A673 (cell line): Measurements from ENCODE around the gene TBL3. TPM values are rescaled to one million over a fixed set of nuclear protein-coding genes. Genes with fewer than 3 reads are reported as not detected.

Source experiments
- BruUV-seq: library from RNA; stranded (reverse); fragments of 400-500 nt; replicated peaks from 2 replicates; lab custom pipeline; 2021; lab: Mats Ljungman, UMichigan
- CTCF ChIA-PET: fragments of 300-600 bp; sonication (Branson Sonifier 250); formaldehyde crosslinking; loops from one replicate; lab custom pipeline; 2022; ENCODE audit warnings: antibody characterized with exemption; lab: Charles Lee
- POLR2A ChIA-PET: fragments of 300-600 bp; sonication (Branson Sonifier 250); formaldehyde crosslinking; loops from one replicate; lab custom pipeline; 2022; ENCODE audit warnings: antibody characterized with exemption; ENCODE audit not compliant: low non-redundant PET; lab: Charles Lee
- DNase-seq: peaks from one replicate; pipeline ENCODE4 v3.0.0-alpha.2; 2015; ENCODE audit warnings: low spot score
- H3K27ac ChIP-seq: fragments of 200-600 bp; sonication (generic); 2 replicates; pipeline ENCODE4 v1.5.1; 2016; ENCODE audit warnings: mixed run types, low read depth, mild to moderate bottlenecking, mixed read lengths, antibody characterized with exemption, low read length; ENCODE audit not compliant: poor library complexity, severe bottlenecking
- H3K27me3 ChIP-seq: fragments of 200-600 bp; sonication (generic); replicated peaks from 2 replicates; pipeline ENCODE4 v1.6.1; 2017; ENCODE audit warnings: mixed run types, low read depth, mild to moderate bottlenecking, mixed read lengths, antibody characterized with exemption, low read length; ENCODE audit not compliant: insufficient read depth, poor library complexity
- H3K36me3 ChIP-seq: fragments of 200-600 bp; sonication (generic); 2 replicates; pipeline ENCODE4 v1.6.1; 2016; ENCODE audit warnings: mixed run types, mild to moderate bottlenecking, mixed read lengths, antibody characterized with exemption, low read length; ENCODE audit not compliant: insufficient read depth, poor library complexity, severe bottlenecking
- H3K4me1 ChIP-seq: fragments of 200-600 bp; sonication (generic); 2 replicates; pipeline ENCODE4 v1.6.1; 2017; ENCODE audit warnings: mixed run types, mild to moderate bottlenecking, mixed read lengths, antibody characterized with exemption, low read length; ENCODE audit not compliant: insufficient read depth, poor library complexity, severe bottlenecking
- H3K4me3 ChIP-seq: fragments of 200-600 bp; sonication (generic); 2 replicates; pipeline ENCODE4 v1.5.1; 2016; ENCODE audit warnings: low read depth, mixed run types, mild to moderate bottlenecking, mixed read lengths, low read length; ENCODE audit not compliant: poor library complexity, severe bottlenecking
- H3K9me3 ChIP-seq: fragments of 200-600 bp; sonication (generic); 2 replicates; pipeline ENCODE4 v1.6.1; 2016; ENCODE audit warnings: mixed run types, low read depth, mild to moderate bottlenecking, mixed read lengths, antibody characterized with exemption, low read length; ENCODE audit not compliant: poor library complexity, severe bottlenecking
- CTCF ChIP-seq: fragments of 300-800, 200-600 bp; sonication (generic); conservative IDR thresholded peaks from 2 replicates; pipeline ENCODE4 v1.5.1; 2017; ENCODE audit warnings: low read depth, mild to moderate bottlenecking, antibody characterized with exemption, low read length, moderate library complexity, mixed read lengths
- EZH2 ChIP-seq: fragments of 200-600 bp; sonication (generic); IDR thresholded peaks from 2 replicates; pipeline ENCODE4 v1.6.1; 2017; ENCODE audit warnings: borderline replicate concordance, low read depth, mild to moderate bottlenecking, mixed read lengths, antibody characterized with exemption, low read length; ENCODE audit not compliant: poor library complexity, severe bottlenecking
- intact Hi-C: fragments of 100-400 bp; cut with micrococcal nuclease; formaldehyde crosslinking; loops from one replicate; pipeline ENCODE4 v1.10.0; 2022; ENCODE audit not compliant: unreplicated experiment
- total RNA-seq: library from RNA; stranded (reverse); gene quantifications from 2 replicates; pipeline ENCODE4 v1.2.3, GENCODE V29; 2021

Gene TBL3
- total RNA-seq, 1 experiment from 2014 or later: 58.4 TPM

GRCh38 chr16:2003827-2004641, 32.2 kb downstream of the TBL3 start:
- no peak overlapping the region for H3K4me3 ChIP-seq
- no peaks in the 10 kb centered on the region for H3K9me3 ChIP-seq
- H3K27ac ChIP-seq: peak overlapping the region; percentile 37
- peak; percentile 90 for DNase-seq
- no TSS peak for BruUV-seq
- peaks cover 38% of the 10 kb centered on the region for H3K4me1 ChIP-seq
- intact Hi-C loops: loop anchor here (10.0 kb wide), 1 partner anchor 211 kb away; the partner anchor contains the start of genes BRICD5 and PGP
- CTCF ChIA-PET: interaction anchor here (0.6 kb wide), 1 partner anchor 44 kb away, joined by 4 read pairs; the partner anchor contains the start of genes NTHL1 and TSC2
- TF ChIP-seq CTCF (peak; percentile 82), EZH2 (no peak)
- H3K36me3 ChIP-seq: peaks cover 44% of the 10 kb centered on the region
- POLR2A ChIA-PET: interaction anchor here (0.6 kb wide), 1 partner anchor 142 kb away, joined by 6 read pairs; no protein-coding TSS in a partner anchor
- no peaks in the 10 kb centered on the region for H3K27me3 ChIP-seq

GRCh38 chr16:2004795-2005517, 33.1 kb downstream of the TBL3 start:
- H3K36me3 ChIP-seq: peaks cover 35% of the 10 kb centered on the region
- no TSS peak for BruUV-seq
- H3K9me3 ChIP-seq: no peaks in the 10 kb centered on the region
- intact Hi-C loops: loop anchor here (1.0 to 10.0 kb wide), 2 partner anchors 135 to 210 kb away; partner anchors contain the start of genes BRICD5 and PGP
- CTCF ChIA-PET: interaction anchor here (0.5 to 1.2 kb wide), 3 partner anchors 24 to 136 kb away, joined by 6 to 9 read pairs (median 7); partner anchors contain the start of gene NOXO1
- H3K27me3 ChIP-seq: no peaks in the 10 kb centered on the region
- no peak overlapping the region for H3K4me3 ChIP-seq
- TF ChIP-seq EZH2: no peak
- TF ChIP-seq CTCF: no peak
- no peak for DNase-seq
- H3K27ac ChIP-seq: peak overlapping the region; percentile 37
- POLR2A ChIA-PET: no interaction called here
- H3K4me1 ChIP-seq: peaks cover 38% of the 10 kb centered on the region

DNA sequence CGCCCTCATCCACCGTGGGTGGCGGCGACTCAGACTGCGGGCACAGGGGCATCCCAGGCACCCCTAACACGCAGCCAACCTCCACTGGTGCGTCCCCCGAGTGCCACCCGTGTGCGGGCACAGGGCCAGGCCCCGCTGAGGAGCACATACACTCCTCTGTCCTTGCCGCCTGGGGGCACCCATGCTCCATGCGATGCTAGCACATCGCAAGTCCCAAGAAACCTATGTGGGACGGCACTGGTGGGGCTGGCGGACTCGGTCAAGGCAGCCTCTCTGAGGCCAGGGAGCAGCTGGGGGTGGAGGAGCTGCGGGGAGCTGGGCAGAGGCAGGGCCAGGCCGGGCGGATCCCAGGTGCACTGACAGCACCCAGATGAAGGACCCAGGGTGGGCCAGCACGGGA, 33.8 kb downstream of the TBL3 start:
- Histone ChIP-seq H3K27me3 (no peaks in the 10 kb centered on the region), H3K36me3 (peaks cover 30% of the 10 kb centered on the region), H3K4me3 (no peak overlapping the region), H3K9me3 (no peaks in the 10 kb centered on the region), H3K27ac (peak overlapping the region; percentile 37), H3K4me1 (peaks cover 43% of the 10 kb centered on the region)
- intact Hi-C loops: loop anchor here (1.0 to 10.0 kb wide), 2 partner anchors 135 to 209 kb away; partner anchors contain the start of genes BRICD5 and PGP
- peak; percentile 80 for DNase-seq
- peak; percentile 71 for TF ChIP-seq CTCF
- no peak for TF ChIP-seq EZH2
- POLR2A ChIA-PET: no interaction called here
- no TSS peak for BruUV-seq
- CTCF ChIA-PET: interaction anchor here (0.9 to 1.2 kb wide), 2 partner anchors 24 to 135 kb away, joined by 6 to 7 read pairs; partner anchors contain the start of gene NOXO1
